HG02870 (cell line): Measurements from ENCODE around the gene DMTF1.

Source experiments
- ATAC-seq: cut with Tn5 transposase; IDR thresholded peaks from one replicate; pipeline ENCODE4 v1.9.1; 2021; ENCODE audit warnings: mild to moderate bottlenecking, moderate library complexity; ENCODE audit not compliant: unreplicated experiment

Gene DMTF1

GRCh38 chr7:87144173-87144657, 8.0 kb upstream of the DMTF1 start:
- ATAC-seq, result peak; percentile 97

GRCh38 chr7:87146740-87147386, 5.4 kb upstream of the DMTF1 start:
- no peak for ATAC-seq

- ATAC-seq, result no peak
Observed at GRCh38 chr7:87147500-87147899, 4.8 kb upstream of the DMTF1 start.

GRCh38 chr7:87148332-87148955, 3.8 kb upstream of the DMTF1 start:
- ATAC-seq, result no peak

- ATAC-seq, result no peak
Observed at GRCh38 chr7:87151002-87151728, 1.1 kb upstream of the DMTF1 start.

GRCh38 chr7:87151729-87152111, 533 bp upstream of the DMTF1 start:
- ATAC-seq, result peak; percentile 25

- peak; percentile 11 for ATAC-seq
Observed at GRCh38 chr7:87152897-87153641, 816 bp downstream of the DMTF1 start.

GRCh38 chr7:87154166-87154565, 1.9 kb downstream of the DMTF1 start:
- no peak for ATAC-seq

- ATAC-seq, result no peak
Observed at GRCh38 chr7:87154569-87154968, 2.3 kb downstream of the DMTF1 start.

GRCh38 chr7:87155788-87156187, 3.5 kb downstream of the DMTF1 start:
- ATAC-seq, result no peak

- ATAC-seq, result no peak
Observed at GRCh38 chr7:87156709-87157108, 4.5 kb downstream of the DMTF1 start.

- ATAC-seq, result peak; percentile 49
Observed at GRCh38 chr7:87159538-87159937, 7.3 kb downstream of the DMTF1 start.

- ATAC-seq, result no peak
Observed at GRCh38 chr7:87164433-87164832, 12.2 kb downstream of the DMTF1 start.

- ATAC-seq, result peak; percentile 65
Observed at GRCh38 chr7:87170828-87171227, 18.6 kb downstream of the DMTF1 start.

GRCh38 chr7:87171282-87171934, 19.2 kb downstream of the DMTF1 start:
- ATAC-seq, result peak; percentile 66

- ATAC-seq, result no peak
Observed at GRCh38 chr7:87173471-87173870, 21.2 kb downstream of the DMTF1 start.

- ATAC-seq, result no peak
Observed at GRCh38 chr7:87178320-87178719, 26.1 kb downstream of the DMTF1 start.

GRCh38 chr7:87179180-87179579, 26.9 kb downstream of the DMTF1 start:
- no peak for ATAC-seq

- no peak for ATAC-seq
Observed at GRCh38 chr7:87187120-87187519, 34.9 kb downstream of the DMTF1 start.

- ATAC-seq, result peak; percentile 43
Observed at GRCh38 chr7:87188930-87189329, 36.7 kb downstream of the DMTF1 start.

GRCh38 chr7:87190783-87191182, 38.5 kb downstream of the DMTF1 start:
- ATAC-seq, result no peak
